ENCODE results near the gene TGFBR3.

The TGFBR3 gene

GRCh38 chr1:91791691-91792488, 94.1 kb downstream of the TGFBR3 start (continued):
- TF ChIP-seq SCRT2 (tag by site-specific recombination; IDR thresholded peaks at IDR 0.05) (0 out of 2 replicates have a peak, but pooled peaks have one; percentile 12), ZNF155 (tag by site-specific recombination; IDR thresholded peaks at IDR 0.05) (no peak), BCL11A (tag by site-specific recombination; IDR thresholded peaks at IDR 0.05; ENCODE audit: low read depth) (no peak), CTCF (tag by site-specific recombination; IDR thresholded peaks at IDR 0.05) (no peak), ZNF621 (tag by site-specific recombination; IDR thresholded peaks at IDR 0.05) (no peak)

DNA sequence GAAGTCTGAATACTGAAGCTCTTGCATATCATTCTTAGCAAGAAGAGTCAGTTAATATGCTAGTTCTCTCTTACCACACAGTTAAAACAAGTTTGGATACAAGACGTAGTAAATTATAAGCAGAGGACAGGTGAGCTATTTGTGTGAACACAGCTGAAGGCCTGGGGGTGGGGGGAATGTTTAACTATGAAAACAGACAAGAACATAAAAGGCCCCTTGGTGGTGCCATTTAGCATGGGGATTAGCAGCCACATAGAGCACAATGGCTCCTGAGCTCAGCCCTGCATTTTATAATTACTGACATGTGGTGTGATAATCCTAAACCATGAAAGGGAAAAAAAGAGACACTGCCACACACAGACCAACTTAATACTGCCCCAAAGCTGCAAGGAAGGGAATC, 94.8 kb downstream of the TGFBR3 start:
- Histone ChIP-seq H3K27ac (ENCODE audit: extremely low read depth, low read depth, low read length) (no peak overlapping the region), H3K4me3 (ENCODE audit: low read depth, low read length) (no peak overlapping the region), H3K36me3 (ENCODE audit: control insufficient read depth in 2 of 2, insufficient read depth in 1 of 2, low read length in 2 of 2) (no peaks in the 10 kb centered on the region), H3K9me3 (ENCODE audit: control insufficient read depth, insufficient read depth, low read depth, low read length) (no peaks in the 10 kb centered on the region), H3K4me1 (ENCODE audit: control insufficient read depth, insufficient read depth, low read length) (peaks cover 21% of the 10 kb centered on the region)
- ChIA-PET CTCF (interaction anchor here (0.7 to 1.3 kb wide), 4 partner anchors 86 to 519 kb away, joined by 3 read pairs; no protein-coding TSS in a partner anchor), POLR2A (interaction anchor here (0.6 to 1.0 kb wide), 2 partner anchors 72 to 82 kb away, joined by 3 to 4 read pairs; no protein-coding TSS in a partner anchor)
- TF ChIP-seq ZNF350 (tag by site-specific recombination; IDR thresholded peaks at IDR 0.05) (no peak), ZNF280D (tag by site-specific recombination; IDR thresholded peaks at IDR 0.05) (no peak), ZNF561 (tag by site-specific recombination; IDR thresholded peaks at IDR 0.05; ENCODE audit: borderline replicate concordance) (0 out of 2 replicates have a peak, but pooled peaks have one; percentile 27), TRIM28 (IDR thresholded peaks at IDR 0.05; ENCODE audit: borderline replicate concordance, low read length) (no peak), ZXDB (tag by site-specific recombination; IDR thresholded peaks at IDR 0.05) (peak; percentile 30; the same call in 1 of the 2 replicates), HOXD13 (CRISPR knock-in tag; IDR thresholded peaks at IDR 0.05; ENCODE audit: borderline replicate concordance) (no peak), MZF1 (tag by site-specific recombination; IDR thresholded peaks at IDR 0.05; ENCODE audit: borderline replicate concordance) (peak; percentile 75), ZNF366 (tag by site-specific recombination; conservative IDR thresholded peaks at IDR 0.05) (no peak), ZIC2 (tag by site-specific recombination; IDR thresholded peaks at IDR 0.05) (peak; percentile 54; the same call in 1 of the 2 replicates), YY2 (tag by site-specific recombination; IDR thresholded peaks at IDR 0.05) (no peak), ZNF211 (tag by site-specific recombination; IDR thresholded peaks at IDR 0.05; ENCODE audit: low read depth) (no peak), ZNF155 (tag by site-specific recombination; IDR thresholded peaks at IDR 0.05) (no peak), ZNF423 (tag by site-specific recombination; IDR thresholded peaks at IDR 0.05) (no peak), ZNF302 (tag by site-specific recombination; IDR thresholded peaks at IDR 0.05; ENCODE audit: low read depth) (no peak), WT1 (tag by site-specific recombination; IDR thresholded peaks at IDR 0.05) (peak; percentile 86), SCRT2 (tag by site-specific recombination; IDR thresholded peaks at IDR 0.05) (no peak), ZSCAN16 (tag by site-specific recombination; IDR thresholded peaks at IDR 0.05) (no peak)
- TF ChIP-seq, protein P1, sequence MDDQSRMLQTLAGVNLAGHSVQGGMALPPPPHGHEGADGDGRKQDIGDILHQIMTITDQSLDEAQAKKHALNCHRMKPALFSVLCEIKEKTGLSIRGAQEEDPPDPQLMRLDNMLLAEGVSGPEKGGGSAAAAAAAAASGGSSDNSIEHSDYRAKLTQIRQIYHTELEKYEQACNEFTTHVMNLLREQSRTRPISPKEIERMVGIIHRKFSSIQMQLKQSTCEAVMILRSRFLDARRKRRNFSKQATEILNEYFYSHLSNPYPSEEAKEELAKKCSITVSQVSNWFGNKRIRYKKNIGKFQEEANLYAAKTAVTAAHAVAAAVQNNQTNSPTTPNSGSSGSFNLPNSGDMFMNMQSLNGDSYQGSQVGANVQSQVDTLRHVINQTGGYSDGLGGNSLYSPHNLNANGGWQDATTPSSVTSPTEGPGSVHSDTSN (CRISPR knock-in tag; IDR thresholded peaks at IDR 0.05): no peak
- TF ChIP-seq, protein P2, sequence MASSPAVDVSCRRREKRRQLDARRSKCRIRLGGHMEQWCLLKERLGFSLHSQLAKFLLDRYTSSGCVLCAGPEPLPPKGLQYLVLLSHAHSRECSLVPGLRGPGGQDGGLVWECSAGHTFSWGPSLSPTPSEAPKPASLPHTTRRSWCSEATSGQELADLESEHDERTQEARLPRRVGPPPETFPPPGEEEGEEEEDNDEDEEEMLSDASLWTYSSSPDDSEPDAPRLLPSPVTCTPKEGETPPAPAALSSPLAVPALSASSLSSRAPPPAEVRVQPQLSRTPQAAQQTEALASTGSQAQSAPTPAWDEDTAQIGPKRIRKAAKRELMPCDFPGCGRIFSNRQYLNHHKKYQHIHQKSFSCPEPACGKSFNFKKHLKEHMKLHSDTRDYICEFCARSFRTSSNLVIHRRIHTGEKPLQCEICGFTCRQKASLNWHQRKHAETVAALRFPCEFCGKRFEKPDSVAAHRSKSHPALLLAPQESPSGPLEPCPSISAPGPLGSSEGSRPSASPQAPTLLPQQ (tag by site-specific recombination; IDR thresholded peaks at IDR 0.05): no peak
- TF ChIP-seq, protein P3, sequence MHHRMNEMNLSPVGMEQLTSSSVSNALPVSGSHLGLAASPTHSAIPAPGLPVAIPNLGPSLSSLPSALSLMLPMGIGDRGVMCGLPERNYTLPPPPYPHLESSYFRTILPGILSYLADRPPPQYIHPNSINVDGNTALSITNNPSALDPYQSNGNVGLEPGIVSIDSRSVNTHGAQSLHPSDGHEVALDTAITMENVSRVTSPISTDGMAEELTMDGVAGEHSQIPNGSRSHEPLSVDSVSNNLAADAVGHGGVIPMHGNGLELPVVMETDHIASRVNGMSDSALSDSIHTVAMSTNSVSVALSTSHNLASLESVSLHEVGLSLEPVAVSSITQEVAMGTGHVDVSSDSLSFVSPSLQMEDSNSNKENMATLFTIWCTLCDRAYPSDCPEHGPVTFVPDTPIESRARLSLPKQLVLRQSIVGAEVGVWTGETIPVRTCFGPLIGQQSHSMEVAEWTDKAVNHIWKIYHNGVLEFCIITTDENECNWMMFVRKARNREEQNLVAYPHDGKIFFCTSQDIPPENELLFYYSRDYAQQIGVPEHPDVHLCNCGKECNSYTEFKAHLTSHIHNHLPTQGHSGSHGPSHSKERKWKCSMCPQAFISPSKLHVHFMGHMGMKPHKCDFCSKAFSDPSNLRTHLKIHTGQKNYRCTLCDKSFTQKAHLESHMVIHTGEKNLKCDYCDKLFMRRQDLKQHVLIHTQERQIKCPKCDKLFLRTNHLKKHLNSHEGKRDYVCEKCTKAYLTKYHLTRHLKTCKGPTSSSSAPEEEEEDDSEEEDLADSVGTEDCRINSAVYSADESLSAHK (tag by site-specific recombination; IDR thresholded peaks at IDR 0.05): peak; percentile 74
- TF ChIP-seq, protein P4, sequence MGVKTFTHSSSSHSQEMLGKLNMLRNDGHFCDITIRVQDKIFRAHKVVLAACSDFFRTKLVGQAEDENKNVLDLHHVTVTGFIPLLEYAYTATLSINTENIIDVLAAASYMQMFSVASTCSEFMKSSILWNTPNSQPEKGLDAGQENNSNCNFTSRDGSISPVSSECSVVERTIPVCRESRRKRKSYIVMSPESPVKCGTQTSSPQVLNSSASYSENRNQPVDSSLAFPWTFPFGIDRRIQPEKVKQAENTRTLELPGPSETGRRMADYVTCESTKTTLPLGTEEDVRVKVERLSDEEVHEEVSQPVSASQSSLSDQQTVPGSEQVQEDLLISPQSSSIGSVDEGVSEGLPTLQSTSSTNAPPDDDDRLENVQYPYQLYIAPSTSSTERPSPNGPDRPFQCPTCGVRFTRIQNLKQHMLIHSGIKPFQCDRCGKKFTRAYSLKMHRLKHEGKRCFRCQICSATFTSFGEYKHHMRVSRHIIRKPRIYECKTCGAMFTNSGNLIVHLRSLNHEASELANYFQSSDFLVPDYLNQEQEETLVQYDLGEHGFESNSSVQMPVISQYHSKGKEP (tag by site-specific recombination; IDR thresholded peaks at IDR 0.05): peak; percentile 95
